Measurements from ENCODE around the gene ZEB1.

- no peak for TF ChIP-seq FOXM1 (IDR thresholded peaks at IDR 0.05; ENCODE audit: borderline replicate concordance)
- TF ChIP-seq NFRKB (IDR thresholded peaks at IDR 0.05): no peak
- TF ChIP-seq TARDBP (IDR thresholded peaks at IDR 0.05): no peak
- TF ChIP-seq BHLHE40 (IDR thresholded peaks at IDR 0.05; ENCODE audit: borderline replicate concordance): no peak
- no peak for TF ChIP-seq FOXK2 (IDR thresholded peaks at IDR 0.05)
- no peak for TF ChIP-seq HDGF (IDR thresholded peaks at IDR 0.05; ENCODE audit: borderline replicate concordance)
- no peak for TF ChIP-seq ELF4 (IDR thresholded peaks at IDR 0.05)
- no peak for TF ChIP-seq SUZ12 (IDR thresholded peaks at IDR 0.05)
- no peak for TF ChIP-seq LEF1 (IDR thresholded peaks at IDR 0.05; ENCODE audit: borderline replicate concordance)
- TF ChIP-seq SP1 (IDR thresholded peaks at IDR 0.05): no peak
These were observed 14.6 kb upstream of the ZEB1 start for GRCh38 chr10:31304291-31304970.

All from HEK293T (cell line).